GM19468 (cell line): ENCODE results near the gene PLEKHA5.
A peak's percentile ranks its signal among the peaks of the same experiment; 100 is the strongest.
"Not testable (repeated sequence)": the region's sequence is repeated elsewhere in the genome, so short reads cannot be mapped to it uniquely, and the experiment has no call there.

ENCODE experiments used
- ATAC-seq: cut with Tn5 transposase; IDR thresholded peaks from one replicate; pipeline ENCODE4 v1.9.1; 2021; ENCODE audit warnings: mild to moderate bottlenecking, moderate library complexity, moderate number of reproducible peaks; ENCODE audit not compliant: unreplicated experiment; ENCODE audit errors: extremely low read depth

Gene PLEKHA5

DNA sequence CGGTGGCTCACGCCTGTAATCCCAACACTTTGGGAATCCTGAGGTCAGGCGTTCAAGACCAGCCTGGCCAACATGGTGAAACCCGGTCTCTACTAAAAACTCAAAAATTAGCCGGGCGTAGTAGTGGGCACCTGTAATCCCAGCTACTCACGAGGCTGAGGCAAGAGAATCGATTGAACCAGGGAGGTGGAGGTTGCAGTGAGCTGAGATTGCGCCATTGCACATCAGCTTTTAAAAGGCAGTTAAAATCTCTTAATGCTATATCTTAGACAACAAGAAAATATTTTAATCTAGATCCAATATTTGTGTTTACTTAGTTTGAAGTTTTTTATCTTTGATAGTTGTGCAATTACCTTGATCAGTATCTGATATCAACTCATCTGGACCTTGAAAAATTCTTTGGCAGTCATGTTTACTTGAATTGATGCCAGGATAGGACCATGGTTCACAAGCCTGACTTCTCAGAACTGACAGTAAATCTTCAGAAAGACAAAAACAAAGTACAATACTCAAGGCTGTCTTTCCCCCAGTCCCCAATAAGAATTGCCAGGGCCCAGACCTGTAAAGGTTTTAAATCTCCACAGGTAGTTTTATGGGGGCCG lies 174.7 kb downstream of the PLEKHA5 start:
- no peak for ATAC-seq

DNA sequence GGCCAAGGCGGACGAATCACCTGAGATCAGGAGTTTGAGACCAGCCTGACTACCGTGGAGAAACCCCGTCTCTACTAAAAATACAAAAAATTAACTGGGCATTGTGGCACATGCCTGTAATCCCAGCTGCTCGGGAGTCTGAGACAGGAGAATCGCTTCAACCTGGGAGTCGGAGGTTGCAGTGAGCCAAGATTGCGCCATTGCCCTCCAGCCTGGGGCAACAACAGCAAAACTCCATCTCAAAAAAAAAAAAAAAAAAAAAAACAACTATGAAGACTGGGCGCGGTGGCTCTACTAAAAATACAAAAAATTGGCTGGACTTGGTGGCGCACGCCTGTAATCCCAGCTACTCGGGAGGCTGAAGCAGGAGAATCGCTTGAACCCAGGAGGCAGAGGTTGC lies 176.1 kb downstream of the PLEKHA5 start:
- ATAC-seq = not testable (repeated sequence)

DNA sequence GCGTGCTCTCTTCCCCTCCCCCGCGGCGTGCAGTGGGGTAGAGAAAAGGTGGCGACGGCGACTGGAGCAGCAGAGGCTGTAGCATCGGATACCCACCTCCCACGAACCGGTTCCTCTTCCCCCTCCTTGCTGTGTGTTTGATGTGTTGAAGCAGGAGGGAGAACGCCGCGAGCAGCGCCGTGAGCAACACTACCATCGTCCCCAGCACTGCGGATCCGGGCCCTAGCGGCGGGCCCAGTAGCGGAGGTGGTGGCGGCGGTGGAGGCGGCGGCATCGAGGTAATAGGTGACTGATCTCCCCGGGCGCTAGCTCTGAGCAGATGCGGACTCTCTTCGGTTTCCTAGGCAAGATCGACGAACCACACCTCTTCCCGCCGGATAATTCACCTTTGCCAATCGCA lies 176.8 kb downstream of the PLEKHA5 start:
- ATAC-seq = no peak

DNA sequence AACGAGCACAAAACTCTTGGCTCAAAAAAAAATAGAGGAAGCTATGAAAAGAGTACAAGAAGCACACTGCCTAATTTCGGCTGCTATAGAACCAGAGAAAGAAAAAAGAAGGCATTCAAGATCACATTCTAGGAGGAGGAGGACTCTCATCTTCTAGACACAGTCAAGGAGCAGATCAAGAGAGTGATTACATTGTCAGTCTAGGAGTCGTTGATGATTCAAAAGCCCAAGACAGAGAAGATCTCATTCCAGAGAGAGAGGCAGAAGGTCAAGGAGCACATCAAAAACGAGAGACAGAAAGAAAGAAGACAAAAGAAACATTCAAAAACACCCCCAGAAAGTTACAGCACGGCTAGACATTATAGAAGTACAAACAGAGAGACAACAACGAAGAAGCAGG lies 177.9 kb downstream of the PLEKHA5 start:
- ATAC-seq = no peak

DNA sequence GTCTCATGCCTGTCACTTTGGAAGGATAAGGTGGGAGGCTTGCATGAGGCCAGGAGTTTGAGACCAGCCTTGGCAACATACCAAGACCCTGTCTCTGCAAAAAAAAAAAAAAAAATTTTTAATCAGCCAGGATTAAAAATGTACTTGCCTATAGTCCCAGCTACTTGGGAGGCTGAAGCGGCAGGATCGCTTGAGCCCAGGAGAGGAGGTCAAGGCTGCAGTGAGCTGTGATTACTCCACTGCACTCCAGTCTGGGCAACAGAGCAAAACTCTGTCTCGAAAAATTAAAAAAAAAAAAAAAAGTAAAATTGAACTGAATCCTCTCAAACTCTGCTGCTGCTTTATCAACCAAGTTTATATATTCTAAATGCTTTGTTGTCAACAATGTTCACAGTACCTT lies 181.6 kb downstream of the PLEKHA5 start:
- ATAC-seq = no peak

DNA sequence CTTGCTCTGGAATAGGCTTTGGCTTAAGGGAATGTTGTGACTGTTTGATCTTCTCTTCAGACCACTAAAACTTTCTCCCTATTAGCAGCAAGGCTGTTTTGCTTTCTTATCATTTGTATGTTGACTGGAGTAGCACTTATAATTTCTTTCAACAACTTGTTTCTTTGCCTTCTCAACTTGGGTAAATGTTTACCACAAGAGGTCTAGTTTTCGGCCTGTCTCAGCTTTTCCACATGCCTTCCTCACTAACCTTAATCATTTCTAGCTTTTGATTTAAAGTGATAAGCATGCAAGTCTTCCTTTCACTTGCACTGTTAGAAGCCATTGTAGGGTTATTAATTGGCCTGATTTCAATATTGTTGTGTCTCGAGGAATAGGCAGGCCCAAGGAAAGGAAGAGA lies 183.1 kb downstream of the PLEKHA5 start:
- no peak for ATAC-seq

DNA sequence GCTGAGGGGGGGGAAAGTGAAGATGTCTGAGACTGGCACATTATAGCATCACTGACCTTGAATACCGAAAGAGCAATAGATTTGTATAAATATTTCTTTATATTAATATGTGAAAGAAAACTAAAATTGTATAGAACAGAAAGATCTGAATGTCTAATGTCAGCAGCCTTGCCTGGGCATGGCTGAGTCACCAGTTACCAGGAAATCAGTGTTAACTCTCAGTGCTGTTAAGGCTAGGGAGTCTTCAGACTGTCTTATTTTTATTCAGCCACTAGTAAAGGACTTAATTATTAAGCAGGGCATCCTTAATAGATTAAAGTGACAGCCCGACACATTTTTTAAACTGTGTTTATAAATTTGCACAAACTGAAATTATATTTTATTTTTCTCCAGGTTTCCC lies 186.9 kb downstream of the PLEKHA5 start:
- no peak for ATAC-seq

DNA sequence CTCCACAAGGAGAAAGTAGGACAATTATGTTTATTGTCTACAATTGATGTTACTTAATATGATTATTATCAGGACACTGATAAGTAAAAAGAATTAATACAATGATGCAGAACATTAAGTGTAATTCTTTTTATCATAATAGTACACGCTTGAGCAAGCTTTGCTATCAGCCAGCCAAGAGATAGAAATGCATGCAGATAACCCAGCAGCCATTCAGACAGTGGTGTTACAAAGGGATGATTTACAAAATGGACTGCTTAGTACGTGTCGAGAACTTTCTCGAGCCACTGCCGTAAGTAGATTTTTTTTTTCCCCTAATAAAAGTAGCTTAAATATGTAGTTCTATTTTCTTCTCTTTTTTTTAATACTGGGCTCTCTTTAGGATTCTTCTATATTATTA lies 192.8 kb downstream of the PLEKHA5 start:
- ATAC-seq = no peak

DNA sequence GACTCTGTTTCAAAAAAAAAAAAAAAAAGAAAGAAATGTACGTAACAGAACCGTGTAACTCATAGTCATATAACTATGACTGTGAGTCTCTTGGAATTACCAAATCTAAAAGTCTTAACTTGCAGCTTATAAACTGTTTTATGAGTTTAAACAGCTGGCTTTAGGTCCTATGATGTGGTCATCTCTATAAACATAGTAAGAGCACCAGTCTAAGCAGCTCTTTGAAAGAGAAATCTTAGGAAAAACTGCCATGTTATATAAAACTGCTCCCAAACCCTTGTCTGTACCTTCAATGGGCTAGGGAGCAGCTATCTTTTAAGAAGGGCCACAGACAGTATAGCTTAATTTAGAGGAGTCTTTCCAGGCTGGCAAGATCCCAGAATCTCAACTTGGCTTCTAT lies 194.3 kb downstream of the PLEKHA5 start:
- ATAC-seq = no peak

DNA sequence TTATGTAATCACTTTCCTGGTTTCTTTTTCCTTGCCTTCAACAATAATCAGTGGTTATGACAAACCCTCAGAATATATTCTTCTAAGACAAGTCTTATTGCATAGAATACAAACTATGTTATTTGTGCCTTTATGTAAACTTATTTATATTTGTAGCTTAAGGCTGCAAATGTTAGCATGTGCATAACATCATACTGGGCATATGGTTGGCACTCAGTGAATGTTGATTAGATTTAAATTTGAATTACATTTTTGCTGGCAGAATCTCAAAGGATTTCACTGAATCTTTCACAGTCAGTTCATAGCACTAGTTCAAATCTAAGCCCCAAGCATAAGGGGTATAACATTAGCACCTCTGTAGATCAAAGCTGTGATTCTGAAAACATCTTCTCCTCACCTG lies 196.6 kb downstream of the PLEKHA5 start:
- ATAC-seq = no peak

DNA sequence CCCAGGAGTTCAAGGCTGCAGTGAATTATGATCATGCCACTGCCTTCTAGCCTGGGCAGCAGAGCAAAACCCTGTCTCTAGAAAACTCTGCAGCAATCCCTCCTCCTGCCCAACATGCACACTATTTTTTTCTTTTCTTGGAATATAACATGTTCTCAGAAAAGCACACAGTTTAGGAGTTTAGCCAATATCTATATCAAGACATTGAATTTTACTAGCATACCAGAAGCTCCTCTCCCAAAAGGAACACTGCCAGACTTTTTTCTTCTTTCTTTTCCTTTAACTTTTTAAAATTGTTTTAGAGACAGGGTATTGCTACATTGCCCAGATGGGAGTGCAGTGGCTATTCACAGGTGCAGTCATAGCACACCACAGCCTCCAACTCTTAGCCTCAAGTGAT lies 202.7 kb downstream of the PLEKHA5 start:
- no peak for ATAC-seq

DNA sequence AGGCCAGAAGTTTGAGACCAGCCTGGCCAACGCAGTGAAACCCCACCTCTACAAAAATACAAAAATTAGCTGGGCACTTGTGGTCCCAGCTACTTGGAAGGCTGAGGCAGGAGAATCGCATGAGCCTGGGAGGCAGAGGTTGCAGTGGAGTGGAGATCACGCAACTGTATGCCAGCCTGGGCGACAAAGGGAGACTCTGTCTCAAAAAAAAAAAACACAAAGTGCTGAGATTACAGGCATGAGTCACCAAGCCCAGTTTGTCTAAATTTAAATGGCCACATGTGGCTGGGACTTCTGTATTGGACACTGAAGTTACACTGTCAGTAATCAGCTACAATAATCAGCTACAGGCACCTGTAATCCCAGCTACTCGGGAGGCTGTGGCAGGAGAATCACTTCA lies 208.9 kb downstream of the PLEKHA5 start:
- ATAC-seq = no peak

DNA sequence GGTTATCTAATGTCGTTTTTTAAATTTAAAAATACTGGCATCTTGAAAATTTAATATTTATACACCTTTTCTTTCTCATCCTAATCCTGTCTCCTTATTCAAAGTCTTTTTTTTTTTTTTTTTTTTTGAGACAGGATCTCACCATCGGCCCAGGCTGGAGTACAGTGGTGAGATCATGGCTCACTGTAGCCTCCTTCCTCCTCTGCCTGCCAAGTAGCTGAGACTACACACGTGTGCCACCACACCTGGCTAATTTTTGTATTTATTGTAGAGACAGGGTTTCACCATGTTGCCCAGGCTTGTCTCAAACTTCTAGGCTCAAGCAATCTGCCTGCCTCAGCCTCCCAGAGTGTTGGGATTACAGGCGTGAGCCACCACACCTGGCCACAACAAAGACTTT lies 221.3 kb downstream of the PLEKHA5 start:
- ATAC-seq = not testable (repeated sequence)

DNA sequence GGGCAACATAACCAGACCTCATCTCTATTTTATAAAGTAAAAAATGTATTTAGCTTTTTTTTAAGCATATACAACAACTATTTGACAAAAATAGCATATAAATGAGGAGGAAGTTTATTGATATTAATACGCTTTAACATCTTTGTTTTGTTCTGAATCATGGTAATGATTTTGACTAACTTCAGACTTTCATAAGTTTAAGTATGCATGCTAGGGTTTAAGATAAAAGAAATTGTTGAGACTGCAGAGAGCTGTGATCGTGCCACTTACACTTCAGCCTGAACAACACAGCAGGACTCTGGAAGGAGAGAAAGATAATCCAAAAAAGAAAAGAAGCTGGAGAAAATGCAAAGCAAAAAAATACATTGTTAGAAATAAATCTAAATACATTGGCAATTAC lies 221.8 kb downstream of the PLEKHA5 start:
- ATAC-seq = no peak

DNA sequence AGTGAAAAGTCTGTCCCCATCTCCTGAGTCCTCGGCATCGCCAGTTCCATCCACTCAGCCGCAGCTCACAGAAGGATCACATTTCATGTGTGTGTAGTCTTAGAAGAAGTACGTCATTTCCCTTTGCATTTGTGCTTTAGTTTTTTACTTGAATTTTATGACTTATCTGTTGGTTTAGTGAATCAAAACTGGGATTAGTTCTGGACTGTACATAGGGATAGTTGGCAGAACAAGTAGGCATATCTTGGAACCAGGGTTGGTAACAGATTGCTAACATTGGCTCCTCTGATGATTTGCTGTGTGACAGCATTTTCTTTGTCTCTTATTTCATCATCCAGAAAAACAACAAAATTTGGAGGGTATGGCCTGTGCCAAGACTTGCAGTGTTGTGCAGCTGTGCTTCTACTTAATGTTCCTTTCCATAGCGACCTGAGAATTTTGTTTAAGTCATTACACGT lies 240.2 kb downstream of the PLEKHA5 start:
- no peak for ATAC-seq

DNA sequence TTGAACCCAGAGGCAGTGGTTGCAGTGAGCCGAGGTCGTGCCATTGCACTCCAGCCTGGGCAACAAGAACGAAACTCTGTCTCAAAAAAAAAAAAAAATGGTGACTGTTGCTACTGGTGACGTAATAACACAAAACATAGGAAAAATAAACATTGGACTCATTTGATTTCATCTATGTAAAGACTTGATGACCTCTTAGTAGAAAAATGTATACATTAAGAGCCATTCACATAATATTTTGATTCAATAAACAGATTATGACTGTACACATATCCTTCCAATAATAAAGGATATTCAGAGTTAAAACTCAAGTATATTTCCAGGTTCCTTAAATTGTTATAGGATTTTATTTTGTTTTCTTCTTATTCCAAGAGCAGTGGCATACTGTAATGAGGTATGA lies 244.1 kb downstream of the PLEKHA5 start:
- ATAC-seq = no peak

DNA sequence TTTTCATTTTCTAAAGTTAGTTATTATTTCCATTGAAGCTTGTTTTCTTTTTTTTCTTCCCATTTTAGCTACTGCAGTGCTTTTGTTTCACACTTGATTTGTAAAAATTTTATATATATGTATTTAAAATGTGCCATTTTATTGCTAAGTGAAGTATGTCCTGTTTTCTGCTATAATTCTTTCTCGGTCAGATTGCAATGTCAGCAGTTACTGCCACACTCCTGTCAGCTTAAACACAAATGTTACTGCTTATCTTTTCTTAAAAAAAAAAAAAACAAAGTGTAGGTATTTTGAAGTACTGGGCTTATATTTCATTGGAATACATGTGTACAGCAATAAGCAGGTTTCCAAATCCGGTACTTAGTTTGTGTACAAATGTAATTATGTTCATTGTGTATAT lies 246.4 kb downstream of the PLEKHA5 start:
- no peak for ATAC-seq

DNA sequence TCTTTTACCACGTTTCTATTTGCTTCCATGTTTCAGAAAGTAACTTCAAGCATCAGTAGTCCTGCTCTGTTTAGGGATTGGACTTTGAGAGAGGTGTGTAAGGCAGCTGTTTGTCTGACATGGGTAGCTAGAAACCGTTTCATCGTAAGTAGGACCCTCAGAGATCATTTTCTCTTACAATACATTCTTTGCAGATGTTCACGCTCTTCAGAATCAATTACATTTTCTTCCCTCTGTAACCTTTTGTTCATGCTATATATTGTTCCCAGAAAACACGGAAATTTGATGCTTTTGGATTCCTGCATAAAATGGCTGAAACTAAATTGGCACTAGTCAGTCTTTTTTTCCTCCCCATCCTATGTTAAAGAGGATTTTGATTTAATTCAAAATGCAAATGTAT lies 247.2 kb downstream of the PLEKHA5 start:
- ATAC-seq = no peak

DNA sequence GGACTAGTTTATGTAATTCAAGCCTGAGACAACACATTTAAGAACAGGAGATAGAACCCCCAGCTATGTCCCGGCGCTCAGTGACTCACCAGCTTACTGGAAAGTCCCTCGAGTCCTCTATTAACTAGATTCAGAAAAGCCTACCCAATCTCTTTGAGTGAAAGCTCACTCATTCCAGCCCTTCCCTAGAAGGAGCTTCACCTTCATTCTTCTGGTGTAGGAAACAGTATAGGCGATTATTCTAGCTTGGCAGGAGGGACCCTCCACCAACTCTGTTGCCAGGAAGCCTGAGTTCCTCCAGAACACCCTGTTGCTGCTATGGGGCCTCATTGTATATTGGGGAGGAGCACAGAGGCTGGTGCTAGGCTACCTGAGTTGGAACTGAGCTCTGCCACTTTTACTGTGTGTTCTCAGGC lies 252.6 kb downstream of the PLEKHA5 start:
- peak; percentile 74 for ATAC-seq

DNA sequence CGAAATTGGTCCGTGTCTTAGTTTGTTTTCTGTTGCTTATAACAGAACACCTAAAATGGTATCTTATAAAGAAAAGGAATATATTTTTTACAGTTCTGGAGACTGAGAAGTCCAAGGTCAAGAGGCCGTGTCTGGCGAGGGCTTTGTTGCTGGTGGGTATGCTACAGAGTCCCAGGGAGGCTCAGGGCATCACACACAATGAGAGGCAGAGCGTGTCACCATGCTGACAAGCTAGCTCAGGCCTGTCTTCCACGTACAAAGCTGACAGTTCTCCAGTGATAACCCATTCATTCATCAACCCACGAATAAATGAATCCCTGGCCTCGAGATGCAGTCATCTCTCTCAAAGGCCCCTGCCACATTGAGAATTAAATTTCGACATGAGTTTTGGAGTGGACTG lies 253.0 kb downstream of the PLEKHA5 start:
- no peak for ATAC-seq

DNA sequence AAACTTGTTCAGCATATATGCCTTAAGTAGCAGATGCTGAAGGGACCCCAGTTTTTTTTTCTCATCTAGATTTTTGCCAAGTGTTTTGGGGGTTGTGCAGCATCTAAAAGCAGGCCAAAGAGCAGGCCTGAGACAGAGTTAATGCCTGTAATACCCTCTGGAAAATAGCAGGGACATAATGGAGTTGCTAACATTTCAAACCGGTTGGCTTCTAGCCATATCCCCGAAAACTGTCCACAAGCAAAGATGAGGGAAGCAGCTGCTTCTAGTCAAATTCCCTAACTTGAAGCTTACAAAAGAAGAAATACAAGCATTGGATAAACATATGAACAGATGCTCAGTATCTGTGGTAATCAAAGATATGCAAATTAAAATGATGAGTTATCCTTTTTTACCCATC lies 257.6 kb downstream of the PLEKHA5 start:
- ATAC-seq = no peak

DNA sequence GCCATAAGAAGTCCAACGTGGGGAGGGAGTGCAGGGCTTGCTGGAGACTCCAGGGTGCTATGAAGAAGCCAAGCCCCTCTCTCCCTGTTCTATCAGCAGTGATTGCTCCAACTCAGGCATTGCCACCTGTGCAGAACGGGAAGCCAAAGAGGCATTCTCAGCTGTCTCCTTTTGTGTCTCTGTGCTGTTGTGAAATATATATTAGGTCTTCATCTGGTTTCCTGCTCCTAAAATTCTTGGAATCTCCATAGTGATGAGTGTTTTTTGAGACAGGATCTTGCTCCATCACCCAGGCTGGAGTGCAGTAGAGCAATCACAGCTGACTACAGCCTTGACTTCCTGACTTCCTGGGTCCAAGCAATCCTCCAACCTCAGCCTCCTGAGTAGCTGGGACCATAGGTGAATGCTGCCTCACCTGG lies 258.6 kb downstream of the PLEKHA5 start:
- ATAC-seq = no peak
